ENCODE results near the gene ZNF385B. TPM values are rescaled to one million over a fixed set of nuclear protein-coding genes. Genes with fewer than 3 reads are reported as not detected.
A peak's percentile ranks its signal among the peaks of the same experiment; 100 is the strongest.
"Not testable (repeated sequence)": the region's sequence is repeated elsewhere in the genome, so short reads cannot be mapped to it uniquely, and the experiment has no call there.

Gene ZNF385B
- total RNA-seq, 1 experiment from 2014 or later, result not detected

- DNase-seq (ENCODE audit: low spot score), result no peak
Observed at GRCh38 chr2:179511105-179511789, 350.2 kb downstream of the ZNF385B start.

- no peak for DNase-seq (ENCODE audit: low spot score)
Observed at GRCh38 chr2:179495315-179495714, 366.1 kb downstream of the ZNF385B start.

- no peak for DNase-seq (ENCODE audit: low spot score)
Observed at GRCh38 chr2:179488563-179488962, 372.8 kb downstream of the ZNF385B start.

GRCh38 chr2:179487010-179487731, 374.2 kb downstream of the ZNF385B start:
- no peak for DNase-seq (ENCODE audit: low spot score)

- no peak for DNase-seq (ENCODE audit: low spot score)
Observed at GRCh38 chr2:179483131-179483530, 378.3 kb downstream of the ZNF385B start.

GRCh38 chr2:179479947-179480346, 381.5 kb downstream of the ZNF385B start:
- DNase-seq (ENCODE audit: low spot score), result no peak

- no peak for DNase-seq (ENCODE audit: low spot score)
Observed at GRCh38 chr2:179478771-179479170, 382.6 kb downstream of the ZNF385B start.

GRCh38 chr2:179470992-179471391, 390.4 kb downstream of the ZNF385B start:
- no peak for DNase-seq (ENCODE audit: low spot score)

- no peak for DNase-seq (ENCODE audit: low spot score)
Observed at GRCh38 chr2:179470089-179470488, 391.3 kb downstream of the ZNF385B start.

- DNase-seq (ENCODE audit: low spot score), result no peak
Observed at GRCh38 chr2:179467960-179468359, 393.5 kb downstream of the ZNF385B start.

GRCh38 chr2:179467111-179467510, 394.3 kb downstream of the ZNF385B start:
- peak; percentile 52 for DNase-seq (ENCODE audit: low spot score)

GRCh38 chr2:179461420-179461819, 400.0 kb downstream of the ZNF385B start:
- peak; percentile 10 for DNase-seq (ENCODE audit: low spot score)

- peak; percentile 91 for DNase-seq (ENCODE audit: low spot score)
Observed at GRCh38 chr2:179460181-179460929, 401.1 kb downstream of the ZNF385B start.

- DNase-seq (ENCODE audit: low spot score), result not testable (repeated sequence)
Observed at GRCh38 chr2:179458113-179458512, 403.3 kb downstream of the ZNF385B start.

- DNase-seq (ENCODE audit: low spot score), result no peak
Observed at GRCh38 chr2:179455824-179456223, 405.6 kb downstream of the ZNF385B start.

GRCh38 chr2:179455172-179455524, 406.3 kb downstream of the ZNF385B start:
- no peak for DNase-seq (ENCODE audit: low spot score)

- DNase-seq (ENCODE audit: low spot score), result peak; percentile 93
Observed at GRCh38 chr2:179454443-179455171, 406.8 kb downstream of the ZNF385B start.

- DNase-seq (ENCODE audit: low spot score), result no peak
Observed at GRCh38 chr2:179449010-179449409, 412.4 kb downstream of the ZNF385B start.

- no peak for DNase-seq (ENCODE audit: low spot score)
Observed at GRCh38 chr2:179447839-179448447, 413.5 kb downstream of the ZNF385B start.

GRCh38 chr2:179447421-179447820, 414.0 kb downstream of the ZNF385B start:
- no peak for DNase-seq (ENCODE audit: low spot score)

- no peak for DNase-seq (ENCODE audit: low spot score)
Observed at GRCh38 chr2:179446476-179447141, 414.8 kb downstream of the ZNF385B start.
